ENCODE data around the gene OSM.
"Not testable (repeated sequence)": the region's sequence is repeated elsewhere in the genome, so short reads cannot be mapped to it uniquely, and the experiment has no call there.

OSM gene

GRCh38 chr22:30221121-30221992, 45.3 kb downstream of the OSM start:
- in situ Hi-C loops (cut with HindIII; ENCODE audit: low pct_ligation_motif_present, low pct_unique_long_range_greater_than_20kb, low sequenced_read_pairs), result no loop called here
- DNase-seq, result no peak

GRCh38 chr22:30220338-30221012, 46.2 kb downstream of the OSM start:
- no peak for DNase-seq
- in situ Hi-C loops (cut with HindIII; ENCODE audit: low pct_ligation_motif_present, low pct_unique_long_range_greater_than_20kb, low sequenced_read_pairs), result no loop called here

GRCh38 chr22:30219668-30220278, 46.9 kb downstream of the OSM start:
- no peak for DNase-seq
- in situ Hi-C loops (cut with HindIII; ENCODE audit: low pct_ligation_motif_present, low pct_unique_long_range_greater_than_20kb, low sequenced_read_pairs), result no loop called here

- in situ Hi-C loops (cut with HindIII; ENCODE audit: low pct_ligation_motif_present, low pct_unique_long_range_greater_than_20kb, low sequenced_read_pairs), result no loop called here
- DNase-seq, result no peak
Observed at GRCh38 chr22:30219049-30219654, 47.5 kb downstream of the OSM start.

GRCh38 chr22:30217698-30218560, 48.7 kb downstream of the OSM start:
- DNase-seq, result no peak
- in situ Hi-C loops (cut with HindIII; ENCODE audit: low pct_ligation_motif_present, low pct_unique_long_range_greater_than_20kb, low sequenced_read_pairs), result no loop called here

- no peak for DNase-seq
- in situ Hi-C loops (cut with HindIII; ENCODE audit: low pct_ligation_motif_present, low pct_unique_long_range_greater_than_20kb, low sequenced_read_pairs), result no loop called here
Observed at GRCh38 chr22:30216710-30217109, 49.9 kb downstream of the OSM start.

- DNase-seq, result not testable (repeated sequence)
Observed at GRCh38 chr22:30216272-30216671, 50.4 kb downstream of the OSM start.

GRCh38 chr22:30214703-30215407, 51.8 kb downstream of the OSM start:
- no peak for DNase-seq
- in situ Hi-C loops (cut with HindIII; ENCODE audit: low pct_ligation_motif_present, low pct_unique_long_range_greater_than_20kb, low sequenced_read_pairs), result no loop called here

More at GRCh38 chr22:30216272-30216671, 50.4 kb downstream of the OSM start:
- in situ Hi-C loops (cut with HindIII; ENCODE audit: low pct_ligation_motif_present, low pct_unique_long_range_greater_than_20kb, low sequenced_read_pairs), result not testable (repeated sequence)

- in situ Hi-C loops (cut with HindIII; ENCODE audit: low pct_ligation_motif_present, low pct_unique_long_range_greater_than_20kb, low sequenced_read_pairs), result no loop called here
- no peak for DNase-seq
Observed at GRCh38 chr22:30212996-30213441, 53.6 kb downstream of the OSM start.

All from ACHN (cell line).